Dermis microvascular lymphatic vessel endothelial cell (primary cell): ENCODE data around the gene MEOX2. TPM values are rescaled to one million over a fixed set of nuclear protein-coding genes. Genes with fewer than 3 reads are reported as not detected.

Experiments
- DNase-seq, 2 donors: peaks; one replicate each; pipeline versions ENCODE4 v3.0.0 to v3.0.0-alpha.2; 2010; ENCODE audit warnings: low read depth in 2 of 2
- total RNA-seq: library from RNA; depleted of rRNA; stranded (reverse); fragments of >200 nt; gene quantifications from 2 replicates; pipeline ENCODE4 v1.2.1, GENCODE V29; 2014

The MEOX2 gene
- total RNA-seq, 1 donor from 2014 or later: 3.1 TPM

- DNase-seq: no peak
These were observed 120.0 kb downstream of the MEOX2 start for GRCh38 chr7:15566476-15566875.

GRCh38 chr7:15561835-15562234, 124.6 kb downstream of the MEOX2 start, which contains the start of gene AGMO:
AGMO (minus strand) TSS chr7:15562015.
- peak; percentile 73 to 81 for DNase-seq

Other genes starting within 250 kb of the MEOX2 start
- gene AGMO, start 124.7 kb downstream of the MEOX2 start, total RNA-seq: 0.51 and 1.4 TPM in 2 replicates